Thoracic aorta (tissue), 2 donors: ENCODE measurements around the gene TUBB3. TPM values are rescaled to one million over a fixed set of nuclear protein-coding genes. Genes with fewer than 3 reads are reported as not detected.
"Not testable (repeated sequence)": the region's sequence is repeated elsewhere in the genome, so short reads cannot be mapped to it uniquely, and the experiment has no call there.

Source experiments
- ATAC-seq: fragments of 150-250 bp; one replicate; pipeline ENCODE4 v1.8.0; 2017; ENCODE audit warnings: low read depth; ENCODE audit not compliant: insufficient number of reproducible peaks, low FRiP score
- DNase-seq: peaks from one replicate; pipeline ENCODE4 v3.0.0-alpha.2; 2020; ENCODE audit warnings: low spot score
- H3K27ac ChIP-seq, 2 donors: fragments of 200-600 bp; sonication (generic); 1 replicate in 1 of 2; 2 replicates in 1 of 2; pipeline ENCODE4 v1.5.1; 2016; ENCODE audit warnings: mild to moderate bottlenecking in 2 of 2, moderate library complexity in 2 of 2
- H3K27me3 ChIP-seq: fragments of 200-600 bp; sonication (generic); replicated peaks from 2 replicates; pipeline ENCODE4 v1.6.0; 2016; ENCODE audit warnings: mild to moderate bottlenecking; ENCODE audit not compliant: insufficient read depth
- H3K36me3 ChIP-seq: fragments of 200-600 bp; sonication (generic); one replicate; pipeline ENCODE4 v1.5.1; 2016
- H3K4me1 ChIP-seq, 2 donors: fragments of 200-600 bp; sonication (generic); 1 replicate in 1 of 2; 2 replicates in 1 of 2; pipeline versions ENCODE4 v1.5.1 to v1.6.0; 2016; ENCODE audit warnings: low read depth in 2 of 2, mild to moderate bottlenecking in 1 of 2; ENCODE audit not compliant: control insufficient read depth in 1 of 2
- H3K4me3 ChIP-seq: fragments of 200-600 bp; sonication (generic); 2 replicates; pipeline ENCODE4 v1.5.1; 2016; ENCODE audit warnings: mild to moderate bottlenecking
- H3K9me3 ChIP-seq: fragments of 200-600 bp; sonication (generic); 2 replicates; pipeline ENCODE4 v1.5.1; 2016
- total RNA-seq, 2 donors: library from RNA; depleted of rRNA; stranded (reverse); fragments of >200 nt; gene quantifications; one replicate each; pipeline versions ENCODE4 v1.1.0 to v1.2.3, GENCODE V29; 2016
- TF ChIP-seq, protein P1 (sequence below): fragments of 200-600 bp; sonication (generic); IDR thresholded peaks from one replicate; pipeline ENCODE4 v1.5.1; 2019; ENCODE audit warnings: antibody characterized with exemption

TUBB3 gene
- total RNA-seq, 2 donors from 2014 or later, result 4.2 to 18.0 TPM

DNA sequence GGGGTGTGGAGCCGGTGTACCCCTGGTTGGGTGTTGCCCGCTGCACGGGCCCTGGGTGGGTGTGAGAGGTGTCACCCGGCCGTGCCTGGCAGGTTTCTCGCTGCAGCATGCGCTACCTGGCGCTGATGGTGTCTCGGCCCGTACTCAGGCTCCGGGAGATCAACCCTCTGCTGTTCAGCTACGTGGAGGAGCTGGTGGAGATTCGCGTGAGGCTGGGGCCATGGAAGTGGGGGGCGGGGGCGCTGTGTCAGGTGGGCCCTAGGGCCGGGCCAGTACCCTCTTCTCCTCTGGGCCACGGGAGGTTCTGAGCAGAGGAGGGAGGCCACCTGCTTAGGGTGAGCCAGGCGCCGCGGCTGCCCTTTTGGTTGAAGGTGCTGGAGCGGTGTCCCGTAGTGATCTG lies 38.8 kb downstream of the TUBB3 start:
- DNase-seq (no peak), ATAC-seq (no peak)
- Histone ChIP-seq H3K4me1 (no peaks in the 10 kb centered on the region), H3K27me3 (no peaks in the 10 kb centered on the region), H3K4me3 (no peak overlapping the region), H3K36me3 (peaks cover 15% of the 10 kb centered on the region), H3K9me3 (no peaks in the 10 kb centered on the region), H3K27ac (no peak overlapping the region)
- TF ChIP-seq, protein P1, sequence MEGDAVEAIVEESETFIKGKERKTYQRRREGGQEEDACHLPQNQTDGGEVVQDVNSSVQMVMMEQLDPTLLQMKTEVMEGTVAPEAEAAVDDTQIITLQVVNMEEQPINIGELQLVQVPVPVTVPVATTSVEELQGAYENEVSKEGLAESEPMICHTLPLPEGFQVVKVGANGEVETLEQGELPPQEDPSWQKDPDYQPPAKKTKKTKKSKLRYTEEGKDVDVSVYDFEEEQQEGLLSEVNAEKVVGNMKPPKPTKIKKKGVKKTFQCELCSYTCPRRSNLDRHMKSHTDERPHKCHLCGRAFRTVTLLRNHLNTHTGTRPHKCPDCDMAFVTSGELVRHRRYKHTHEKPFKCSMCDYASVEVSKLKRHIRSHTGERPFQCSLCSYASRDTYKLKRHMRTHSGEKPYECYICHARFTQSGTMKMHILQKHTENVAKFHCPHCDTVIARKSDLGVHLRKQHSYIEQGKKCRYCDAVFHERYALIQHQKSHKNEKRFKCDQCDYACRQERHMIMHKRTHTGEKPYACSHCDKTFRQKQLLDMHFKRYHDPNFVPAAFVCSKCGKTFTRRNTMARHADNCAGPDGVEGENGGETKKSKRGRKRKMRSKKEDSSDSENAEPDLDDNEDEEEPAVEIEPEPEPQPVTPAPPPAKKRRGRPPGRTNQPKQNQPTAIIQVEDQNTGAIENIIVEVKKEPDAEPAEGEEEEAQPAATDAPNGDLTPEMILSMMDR, result no peak

DNA sequence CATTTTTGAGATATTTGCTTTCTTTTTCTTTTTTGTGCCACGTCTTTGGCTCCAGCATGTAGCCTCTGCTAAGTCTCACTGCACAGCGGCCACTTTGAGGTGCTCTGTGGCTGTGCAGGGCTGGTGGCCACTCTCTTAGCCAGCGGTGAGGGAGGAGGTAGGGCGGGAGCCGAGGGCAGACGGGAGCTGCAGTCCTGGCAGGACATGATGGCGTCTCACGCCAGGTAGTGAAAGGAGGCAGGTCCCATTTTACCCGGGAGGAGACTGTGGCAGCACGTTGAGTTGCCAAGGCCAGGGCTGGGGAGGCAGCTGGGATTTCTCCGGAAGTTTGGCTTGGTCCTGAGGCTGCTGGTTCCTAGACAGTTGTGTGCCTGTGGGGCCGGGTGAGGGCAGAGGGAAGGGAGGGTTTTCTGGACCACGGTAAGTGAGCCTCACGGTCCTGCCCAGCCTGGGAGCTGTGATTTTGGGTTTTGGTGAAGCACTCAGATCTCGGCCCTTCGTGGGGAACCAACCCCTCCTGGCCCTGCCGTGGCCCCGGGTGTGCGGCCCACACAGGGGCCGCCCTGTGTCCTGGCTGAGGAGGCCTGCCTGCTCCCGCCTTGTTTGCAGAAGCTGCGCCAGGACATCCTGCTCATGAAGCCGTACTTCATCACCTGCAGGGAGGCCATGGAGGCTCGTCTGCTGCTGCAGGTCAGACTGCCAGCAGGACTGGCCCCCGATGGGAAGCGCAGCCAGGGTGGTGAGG lies 39.8 kb downstream of the TUBB3 start:
- no peak overlapping the region for H3K4me3 ChIP-seq
- no peak for DNase-seq
- peaks cover 12% of the 10 kb centered on the region for H3K36me3 ChIP-seq
- no peaks in the 10 kb centered on the region for H3K9me3 ChIP-seq
- H3K4me1 ChIP-seq, result no peaks in the 10 kb centered on the region
- TF ChIP-seq, protein P1, result no peak
- no peak for ATAC-seq
- H3K27ac ChIP-seq, result no peak overlapping the region
- H3K27me3 ChIP-seq, result no peaks in the 10 kb centered on the region

DNA sequence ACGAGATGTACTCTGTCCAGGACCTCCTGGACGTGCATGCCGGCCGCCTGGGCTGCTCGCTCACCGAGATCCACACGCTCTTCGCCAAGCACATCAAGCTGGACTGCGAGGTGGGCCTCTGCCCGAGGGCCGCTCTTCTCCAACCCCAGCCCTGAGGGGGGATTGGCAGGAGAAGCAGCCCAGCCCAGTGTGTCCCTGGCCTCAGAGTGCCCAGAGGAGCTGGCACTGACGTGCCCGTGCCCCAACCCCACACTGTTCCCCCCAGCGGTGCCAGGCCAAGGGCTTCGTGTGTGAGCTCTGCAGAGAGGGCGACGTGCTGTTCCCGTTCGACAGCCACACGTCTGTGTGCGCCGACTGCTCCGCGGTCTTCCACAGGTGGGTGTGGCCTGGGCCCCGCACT lies 41.1 kb downstream of the TUBB3 start:
- TF ChIP-seq, protein P1, result no peak
- no peak overlapping the region for H3K4me3 ChIP-seq
- H3K4me1 ChIP-seq, result no peaks in the 10 kb centered on the region
- H3K36me3 ChIP-seq, result peaks cover 3% of the 10 kb centered on the region
- no peaks in the 10 kb centered on the region for H3K9me3 ChIP-seq
- no peak overlapping the region for H3K27ac ChIP-seq
- ATAC-seq, result no peak
- DNase-seq, result no peak
- no peaks in the 10 kb centered on the region for H3K27me3 ChIP-seq

DNA sequence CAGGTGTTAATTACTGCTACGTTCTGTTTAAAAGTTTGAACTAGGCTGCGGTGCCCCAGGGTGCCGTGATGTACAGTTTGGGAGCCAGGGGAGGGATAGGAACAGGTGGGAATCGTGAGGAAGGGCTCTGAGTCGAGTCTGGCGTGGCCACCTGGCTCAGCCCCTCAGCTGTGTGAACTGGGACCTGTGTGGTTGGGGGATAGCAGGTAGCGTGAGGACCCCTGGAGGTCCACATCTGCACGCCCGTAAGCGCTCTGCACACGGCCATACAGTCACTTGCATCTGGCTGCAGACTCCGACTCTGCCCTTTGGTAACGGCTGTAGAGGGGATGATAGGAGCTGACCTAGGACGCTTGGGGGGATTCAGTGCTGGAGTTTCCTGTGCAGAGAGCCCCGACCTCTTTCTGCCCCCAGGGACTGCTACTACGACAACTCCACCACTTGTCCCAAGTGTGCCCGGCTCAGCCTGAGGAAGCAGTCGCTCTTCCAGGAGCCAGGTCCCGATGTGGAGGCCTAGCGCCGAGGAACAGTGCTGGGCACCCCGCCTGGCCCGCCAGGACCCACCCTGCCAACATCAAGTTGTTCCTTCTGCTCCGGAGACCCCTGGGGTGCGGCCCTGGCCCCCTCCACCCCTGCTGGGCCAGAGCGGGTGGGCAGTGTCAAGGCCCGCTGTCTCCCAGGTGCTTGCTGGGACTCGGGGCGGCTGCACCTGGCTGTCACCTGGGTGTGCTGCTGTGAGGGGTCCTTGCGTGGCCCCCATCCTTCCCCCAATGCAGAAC lies 42.5 kb downstream of the TUBB3 start:
- no peaks in the 10 kb centered on the region for H3K4me1 ChIP-seq
- H3K27ac ChIP-seq, result no peak overlapping the region
- TF ChIP-seq, protein P1, result no peak
- no peak overlapping the region for H3K4me3 ChIP-seq
- peaks cover 3% of the 10 kb centered on the region for H3K36me3 ChIP-seq
- ATAC-seq (no peak), DNase-seq (no peak)
- H3K27me3 ChIP-seq, result no peaks in the 10 kb centered on the region
- no peaks in the 10 kb centered on the region for H3K9me3 ChIP-seq

DNA sequence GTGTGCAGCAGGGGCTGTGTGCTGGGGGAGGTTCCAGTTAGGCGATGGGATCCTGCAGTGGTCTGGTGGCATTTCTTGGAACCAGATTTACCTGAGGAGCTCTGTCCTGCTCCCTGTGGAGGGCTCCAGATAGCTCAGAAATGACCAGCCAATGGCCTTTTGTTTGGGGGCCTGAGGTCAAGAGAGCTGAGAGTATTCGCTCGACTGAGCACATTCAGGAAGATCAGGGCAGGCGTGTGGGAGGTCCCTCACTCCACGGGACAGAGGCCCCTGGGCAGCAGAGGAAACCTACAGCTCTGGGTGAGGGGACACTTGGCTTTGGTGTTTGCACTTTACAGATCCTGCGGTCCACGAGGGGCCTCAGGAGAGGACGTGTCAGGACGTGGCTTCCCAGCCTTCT lies 43.6 kb downstream of the TUBB3 start:
- ATAC-seq (no peak), DNase-seq (no peak)
- Histone ChIP-seq H3K27me3 (no peaks in the 10 kb centered on the region), H3K9me3 (no peaks in the 10 kb centered on the region), H3K4me3 (no peak overlapping the region), H3K27ac (no peak overlapping the region), H3K36me3 (peaks cover 3% of the 10 kb centered on the region), H3K4me1 (peaks cover 7 to 9% of the 10 kb centered on the region in 2 donors)
- TF ChIP-seq, protein P1, result no peak

DNA sequence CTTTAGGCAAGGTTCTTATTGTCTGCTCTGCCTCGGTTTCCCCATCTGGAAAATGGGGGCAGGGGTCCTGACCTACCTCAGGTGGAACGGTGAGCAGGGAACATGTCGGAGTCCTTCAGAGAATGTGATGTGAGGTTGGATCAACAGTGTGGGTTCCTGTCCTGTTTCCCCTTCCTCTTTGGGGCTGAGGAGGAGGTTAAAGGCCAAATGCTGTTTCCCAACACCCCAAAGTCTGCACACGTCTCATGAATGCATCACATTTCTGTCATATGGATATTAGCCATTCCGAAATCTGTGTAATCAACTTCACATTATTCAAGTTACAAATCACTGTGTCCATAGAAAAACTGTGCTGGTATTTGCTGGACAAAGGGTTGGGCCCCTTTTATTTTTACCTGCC lies 44.3 kb downstream of the TUBB3 start:
- not testable (repeated sequence) for DNase-seq, H3K27me3 ChIP-seq, H3K9me3 ChIP-seq, H3K4me3 ChIP-seq, H3K36me3 ChIP-seq, ATAC-seq, H3K27ac ChIP-seq
- peaks cover 9 to 14% of the 10 kb centered on the region in 2 donors for H3K4me1 ChIP-seq

DNA sequence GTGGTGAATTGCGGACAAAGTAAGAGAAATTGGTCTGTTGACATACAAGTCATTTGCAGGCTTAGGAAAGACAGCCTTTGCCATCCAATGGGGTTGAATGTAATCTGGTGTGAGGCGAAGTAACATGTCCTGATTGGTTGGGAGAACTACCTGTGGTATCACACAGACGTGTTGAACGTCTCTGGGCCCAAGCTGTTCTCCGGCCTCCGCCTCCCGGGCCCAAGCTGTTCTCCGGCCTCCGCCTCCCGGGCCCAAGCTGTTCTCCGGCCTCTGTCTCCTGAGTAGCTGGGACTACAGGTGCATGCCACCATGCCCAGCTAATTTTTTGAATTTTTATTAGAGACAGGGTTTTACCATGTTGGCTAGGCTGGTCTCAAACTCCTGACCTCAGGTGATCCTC lies 44.9 kb downstream of the TUBB3 start:
- not testable (repeated sequence) for H3K4me3 ChIP-seq, ATAC-seq, H3K36me3 ChIP-seq, H3K27ac ChIP-seq, H3K27me3 ChIP-seq, H3K9me3 ChIP-seq, DNase-seq
- peaks cover 9 to 14% of the 10 kb centered on the region in 2 donors for H3K4me1 ChIP-seq
